Left ventricle myocardium inferior (tissue), 1 donor: Measurements from ENCODE around the gene FOXK2. TPM values are rescaled to one million over a fixed set of nuclear protein-coding genes. Genes with fewer than 3 reads are reported as not detected.
A peak's percentile ranks its signal among the peaks of the same experiment; 100 is the strongest.

Experiments
- DNase-seq: peaks from one replicate; pipeline ENCODE4 v3.0.0-alpha.2; 2020
- H3K27ac ChIP-seq: fragments of 200-600 bp; replicated peaks from 2 replicates; pipeline ENCODE4 v1.8.0; 2021
- H3K27me3 ChIP-seq: fragments of 200-600 bp; 2 replicates; pipeline ENCODE4 v1.8.0; 2021; ENCODE audit warnings: low read depth
- H3K36me3 ChIP-seq: fragments of 200-600 bp; 2 replicates; pipeline ENCODE4 v1.8.0; 2021
- H3K4me1 ChIP-seq: fragments of 200-600 bp; 2 replicates; pipeline ENCODE4 v1.8.0; 2021
- H3K4me3 ChIP-seq: fragments of 200-600 bp; 2 replicates; pipeline ENCODE4 v1.8.0; 2021; ENCODE audit warnings: mild to moderate bottlenecking, moderate library complexity
- H3K9me3 ChIP-seq: fragments of 200-600 bp; replicated peaks from 2 replicates; pipeline ENCODE4 v1.8.0; 2021
- CTCF ChIP-seq: fragments of 200-600 bp; IDR thresholded peaks from 2 replicates; pipeline ENCODE4 v1.8.0; 2021; ENCODE audit warnings: antibody characterized with exemption, mild to moderate bottlenecking, borderline replicate concordance
- intact Hi-C: fragments of 100-400 bp; cut with micrococcal nuclease; formaldehyde crosslinking; loops from one replicate; pipeline ENCODE4 v1.11.0; 2022
- long read RNA-seq: library from polyadenylated mRNA; unstranded; transcript quantifications from one replicate; pipeline ENCODE4 v2.0.0, GENCODE V29; 2021
- total RNA-seq: library from RNA; stranded (reverse); fragmentation: NEBNext Ultra II Directional; extraction: Animal tissue kit (Norgen Biotek cat#: 25700); gene quantifications from one replicate; pipeline ENCODE4 v1.2.1, GENCODE V29; 2021
- donor health status: DM: no; HTN: yes; CAD: no; lungs with severe emphysema.

Gene FOXK2
- 41.6 TPM for total RNA-seq
- long read RNA-seq, full-length matches to known transcripts: 37 of 55 reads
- long read RNA-seq, partial matches to known transcripts: 18 of 55 reads
- long read RNA-seq, other reads (novel, unspliced or antisense): 0 of 55 reads

- H3K4me3 ChIP-seq: peak within 1 kb of the TSS; percentile 96
- no peaks in the 10 kb centered on the region for H3K36me3 ChIP-seq
- H3K4me1 ChIP-seq: peaks cover 39% of the 10 kb centered on the region
- TF ChIP-seq CTCF: no peak
- H3K9me3 ChIP-seq: no peaks in the 10 kb centered on the region
- H3K27me3 ChIP-seq: no peaks in the 10 kb centered on the region
- peak; percentile 93 for DNase-seq
- peak within 1 kb of the TSS; percentile 100 for H3K27ac ChIP-seq
- intact Hi-C loops: no loop called here
Measured at GRCh38 chr17:82518826-82519810, at the start of gene FOXK2. FOXK2 (plus strand) TSS chr17:82519732; CDS start chr17:82519889, 157 bp downstream.

GRCh38 chr17:82470065-82470464, 49.5 kb upstream of the FOXK2 start:
- intact Hi-C loops: no loop called here
- peaks cover 97% of the 10 kb centered on the region for H3K36me3 ChIP-seq
- H3K4me3 ChIP-seq: no peak overlapping the region
- no peak for DNase-seq
- H3K27ac ChIP-seq: no peak overlapping the region
- H3K4me1 ChIP-seq: peaks cover 2% of the 10 kb centered on the region
- no peaks in the 10 kb centered on the region for H3K9me3 ChIP-seq
- no peak for TF ChIP-seq CTCF
- H3K27me3 ChIP-seq: no peaks in the 10 kb centered on the region

- DNase-seq: no peak
- Histone ChIP-seq H3K27ac (no peak overlapping the region), H3K4me3 (no peak overlapping the region), H3K27me3 (no peaks in the 10 kb centered on the region), H3K4me1 (no peaks in the 10 kb centered on the region), H3K36me3 (peaks cover 97% of the 10 kb centered on the region), H3K9me3 (no peaks in the 10 kb centered on the region)
- intact Hi-C loops: no loop called here
- TF ChIP-seq CTCF: no peak
Measured at GRCh38 chr17:82474223-82475010, 45.1 kb upstream of the FOXK2 start.

GRCh38 chr17:82475458-82475857, 44.1 kb upstream of the FOXK2 start:
- no peak for TF ChIP-seq CTCF
- no peaks in the 10 kb centered on the region for H3K4me1 ChIP-seq
- no peaks in the 10 kb centered on the region for H3K27me3 ChIP-seq
- no peaks in the 10 kb centered on the region for H3K9me3 ChIP-seq
- no peak for DNase-seq
- intact Hi-C loops: no loop called here
- no peak overlapping the region for H3K4me3 ChIP-seq
- H3K27ac ChIP-seq: no peak overlapping the region
- H3K36me3 ChIP-seq: peaks cover 97% of the 10 kb centered on the region

- no peaks in the 10 kb centered on the region for H3K4me1 ChIP-seq
- H3K27me3 ChIP-seq: no peaks in the 10 kb centered on the region
- intact Hi-C loops: no loop called here
- H3K4me3 ChIP-seq: no peak overlapping the region
- H3K36me3 ChIP-seq: peaks cover 99% of the 10 kb centered on the region
- no peak for TF ChIP-seq CTCF
- DNase-seq: no peak
- H3K9me3 ChIP-seq: no peaks in the 10 kb centered on the region
- H3K27ac ChIP-seq: no peak overlapping the region
Measured at GRCh38 chr17:82477934-82478333, 41.6 kb upstream of the FOXK2 start.
